ENCODE measurements around the gene SMAD3.
"Not testable (repeated sequence)": the region's sequence is repeated elsewhere in the genome, so short reads cannot be mapped to it uniquely, and the experiment has no call there.

Gene SMAD3

GRCh38 chr15:67149068-67149772 lies 83.8 kb downstream of the SMAD3 start:
- no peak for DNase-seq
- no peak for TF ChIP-seq POLR2A (IDR thresholded peaks at IDR 0.05; ENCODE audit: low read length)
- no peak for TF ChIP-seq GATA1 (IDR thresholded peaks at IDR 0.05; ENCODE audit: low read depth, low read length)

- no peak for TF ChIP-seq POLR2A (IDR thresholded peaks at IDR 0.05; ENCODE audit: low read length)
- TF ChIP-seq GATA1 (IDR thresholded peaks at IDR 0.05; ENCODE audit: low read depth, low read length), result no peak
- no peak for DNase-seq
Observed at GRCh38 chr15:67149773-67150022, 84.3 kb downstream of the SMAD3 start.

GRCh38 chr15:67150023-67150860 lies 84.8 kb downstream of the SMAD3 start:
- no peak for DNase-seq
- no peak for TF ChIP-seq GATA1 (IDR thresholded peaks at IDR 0.05; ENCODE audit: low read depth, low read length)
- TF ChIP-seq POLR2A (IDR thresholded peaks at IDR 0.05; ENCODE audit: low read length), result no peak

- TF ChIP-seq POLR2A (IDR thresholded peaks at IDR 0.05; ENCODE audit: low read length) (no peak), GATA1 (IDR thresholded peaks at IDR 0.05; ENCODE audit: low read depth, low read length) (no peak)
- DNase-seq, result no peak
Observed at GRCh38 chr15:67152429-67152828, 87.0 kb downstream of the SMAD3 start.

- not testable (repeated sequence) for DNase-seq
Observed at GRCh38 chr15:67153044-67153443, 87.6 kb downstream of the SMAD3 start.

- DNase-seq, result no peak
- no peak for TF ChIP-seq POLR2A (IDR thresholded peaks at IDR 0.05; ENCODE audit: low read length)
- no peak for TF ChIP-seq GATA1 (IDR thresholded peaks at IDR 0.05; ENCODE audit: low read depth, low read length)
Observed at GRCh38 chr15:67154249-67154648, 88.8 kb downstream of the SMAD3 start.

GRCh38 chr15:67156426-67156825 lies 91.0 kb downstream of the SMAD3 start:
- TF ChIP-seq GATA1 (IDR thresholded peaks at IDR 0.05; ENCODE audit: low read depth, low read length), result no peak
- TF ChIP-seq POLR2A (IDR thresholded peaks at IDR 0.05; ENCODE audit: low read length), result no peak

GRCh38 chr15:67156834-67157233 lies 91.4 kb downstream of the SMAD3 start:
- no peak for DNase-seq
- no peak for TF ChIP-seq GATA1 (IDR thresholded peaks at IDR 0.05; ENCODE audit: low read depth, low read length)
- TF ChIP-seq POLR2A (IDR thresholded peaks at IDR 0.05; ENCODE audit: low read length), result no peak

More at GRCh38 chr15:67156426-67156825, 91.0 kb downstream of the SMAD3 start:
- DNase-seq, result no peak

- DNase-seq, result no peak
- TF ChIP-seq POLR2A (IDR thresholded peaks at IDR 0.05; ENCODE audit: low read length) (no peak), GATA1 (IDR thresholded peaks at IDR 0.05; ENCODE audit: low read depth, low read length) (no peak)
Observed at GRCh38 chr15:67157521-67158252, 92.3 kb downstream of the SMAD3 start.

GRCh38 chr15:67158367-67158766 lies 93.0 kb downstream of the SMAD3 start:
- no peak for DNase-seq
- TF ChIP-seq POLR2A (IDR thresholded peaks at IDR 0.05; ENCODE audit: low read length) (no peak), GATA1 (IDR thresholded peaks at IDR 0.05; ENCODE audit: low read depth, low read length) (no peak)

- TF ChIP-seq GATA1 (IDR thresholded peaks at IDR 0.05; ENCODE audit: low read depth, low read length) (no peak), POLR2A (IDR thresholded peaks at IDR 0.05; ENCODE audit: low read length) (no peak)
- no peak for DNase-seq
Observed at GRCh38 chr15:67161412-67161811, 96.0 kb downstream of the SMAD3 start.

- TF ChIP-seq GATA1 (IDR thresholded peaks at IDR 0.05; ENCODE audit: low read depth, low read length), result no peak
- DNase-seq, result no peak
Observed at GRCh38 chr15:67161881-67162280, 96.5 kb downstream of the SMAD3 start.

GRCh38 chr15:67163180-67163579 lies 97.8 kb downstream of the SMAD3 start:
- TF ChIP-seq GATA1 (IDR thresholded peaks at IDR 0.05; ENCODE audit: low read depth, low read length) (no peak), POLR2A (IDR thresholded peaks at IDR 0.05; ENCODE audit: low read length) (no peak)
- no peak for DNase-seq

- TF ChIP-seq POLR2A (IDR thresholded peaks at IDR 0.05; ENCODE audit: low read length) (no peak), GATA1 (IDR thresholded peaks at IDR 0.05; ENCODE audit: low read depth, low read length) (no peak)
- DNase-seq, result no peak
Observed at GRCh38 chr15:67164401-67164791, 99.0 kb downstream of the SMAD3 start.

Data from erythroblast (primary cell).